ENCODE measurements around the gene CCDC171. TPM values are rescaled to one million over a fixed set of nuclear protein-coding genes. Genes with fewer than 3 reads are reported as not detected.

CCDC171 gene
- total RNA-seq, 1 donor from 2014 or later = 1.7 TPM

- DNase-seq = no peak
- no peak for ATAC-seq
- intact Hi-C loops (cut with micrococcal nuclease) = no loop called here
Measured at GRCh38 chr9:16013366-16013765, 460.5 kb downstream of the CCDC171 start.

GRCh38 chr9:16013826-16014225, 461.0 kb downstream of the CCDC171 start:
- intact Hi-C loops (cut with micrococcal nuclease) = no loop called here
- ATAC-seq (no peak), DNase-seq (no peak)

- intact Hi-C loops (cut with micrococcal nuclease) = no loop called here
Measured at GRCh38 chr9:16022228-16022627, 469.4 kb downstream of the CCDC171 start.

GRCh38 chr9:16023446-16023845, 470.6 kb downstream of the CCDC171 start:
- DNase-seq (no peak), ATAC-seq (no peak)
- intact Hi-C loops (cut with micrococcal nuclease) = no loop called here

More at GRCh38 chr9:16022228-16022627, 469.4 kb downstream of the CCDC171 start:
- DNase-seq (no peak), ATAC-seq (no peak)

Other genes with a start within 250 kb of the CCDC171 start
- 1.4 TPM for gene TTC39B, start 245.8 kb upstream of the CCDC171 start, total RNA-seq
- gene SNAPC3, start 130.2 kb upstream of the CCDC171 start, total RNA-seq = 30.9 TPM
- gene PSIP1, start 42.1 kb upstream of the CCDC171 start, total RNA-seq = 26.0 TPM

Measured in left ventricle myocardium superior (tissue), 1 donor.